GM18498 (cell line): Measurements from ENCODE around the gene LRP1.

Source experiments
- ATAC-seq: cut with Tn5 transposase; IDR thresholded peaks from one replicate; pipeline ENCODE4 v1.9.1; 2021; ENCODE audit warnings: mild to moderate bottlenecking, moderate library complexity; ENCODE audit not compliant: unreplicated experiment

Gene LRP1

GRCh38 chr12:57207731-57208630 lies 79.7 kb downstream of the LRP1 start:
- no peak for ATAC-seq

GRCh38 chr12:57208631-57209282 lies 80.5 kb downstream of the LRP1 start:
- no peak for ATAC-seq

- ATAC-seq = no peak
Measured at GRCh38 chr12:57209916-57210315, 81.6 kb downstream of the LRP1 start.

DNA sequence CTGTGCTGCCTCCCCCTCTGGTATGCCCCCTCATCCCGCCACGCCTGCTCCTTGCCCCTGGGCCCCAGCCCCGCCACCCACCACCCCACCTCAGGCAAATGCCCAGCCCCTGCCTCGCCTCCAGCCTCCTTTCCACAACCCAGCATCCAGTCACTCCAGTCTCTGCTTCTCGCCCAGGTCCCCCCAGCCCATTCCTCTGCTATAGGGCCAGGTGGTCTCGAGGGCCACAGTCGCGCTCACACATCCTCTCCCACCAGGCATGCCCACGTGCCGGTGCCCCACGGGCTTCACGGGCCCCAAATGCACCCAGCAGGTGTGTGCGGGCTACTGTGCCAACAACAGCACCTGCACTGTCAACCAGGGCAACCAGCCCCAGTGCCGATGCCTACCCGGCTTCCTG lies 82.2 kb downstream of the LRP1 start:
- ATAC-seq = no peak

DNA sequence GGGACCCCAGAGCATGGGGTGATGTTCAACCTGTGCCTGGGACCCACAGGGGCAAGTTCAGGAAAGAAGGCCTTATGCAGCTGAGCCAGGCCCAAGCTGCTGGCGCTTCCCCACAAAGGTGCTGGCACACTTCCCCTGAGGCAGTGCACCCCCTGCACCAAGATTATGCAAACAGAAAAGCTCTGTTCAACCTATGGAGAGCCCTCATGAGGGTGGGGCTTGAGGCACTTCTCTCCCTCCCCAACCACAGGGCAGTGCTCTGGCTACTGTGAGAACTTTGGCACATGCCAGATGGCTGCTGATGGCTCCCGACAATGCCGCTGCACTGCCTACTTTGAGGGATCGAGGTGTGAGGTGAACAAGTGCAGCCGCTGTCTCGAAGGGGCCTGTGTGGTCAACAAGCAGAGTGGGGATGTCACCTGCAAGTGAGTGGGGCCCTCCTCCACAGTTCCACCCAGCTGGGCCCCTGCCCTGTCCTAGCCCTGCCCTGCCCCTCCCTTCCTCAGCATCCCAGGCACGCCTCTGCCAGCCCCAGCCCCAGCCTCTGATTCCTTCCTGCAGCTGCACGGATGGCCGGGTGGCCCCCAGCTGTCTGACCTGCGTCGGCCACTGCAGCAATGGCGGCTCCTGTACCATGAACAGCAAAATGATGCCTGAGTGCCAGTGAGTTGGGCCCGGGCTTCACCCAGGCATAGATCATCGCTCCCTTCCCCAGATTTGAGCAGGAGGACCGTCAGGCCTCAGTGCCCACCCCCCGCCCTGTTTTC lies 82.8 kb downstream of the LRP1 start:
- ATAC-seq = no peak

GRCh38 chr12:57211791-57212700 lies 83.8 kb downstream of the LRP1 start:
- ATAC-seq = no peak

DNA sequence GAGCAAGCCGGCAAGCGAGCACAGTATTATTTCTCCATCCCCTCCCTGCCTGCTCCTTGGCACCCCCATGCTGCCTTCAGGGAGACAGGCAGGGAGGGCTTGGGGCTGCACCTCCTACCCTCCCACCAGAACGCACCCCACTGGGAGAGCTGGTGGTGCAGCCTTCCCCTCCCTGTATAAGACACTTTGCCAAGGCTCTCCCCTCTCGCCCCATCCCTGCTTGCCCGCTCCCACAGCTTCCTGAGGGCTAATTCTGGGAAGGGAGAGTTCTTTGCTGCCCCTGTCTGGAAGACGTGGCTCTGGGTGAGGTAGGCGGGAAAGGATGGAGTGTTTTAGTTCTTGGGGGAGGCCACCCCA lies 84.4 kb downstream of the LRP1 start:
- no peak for ATAC-seq

DNA sequence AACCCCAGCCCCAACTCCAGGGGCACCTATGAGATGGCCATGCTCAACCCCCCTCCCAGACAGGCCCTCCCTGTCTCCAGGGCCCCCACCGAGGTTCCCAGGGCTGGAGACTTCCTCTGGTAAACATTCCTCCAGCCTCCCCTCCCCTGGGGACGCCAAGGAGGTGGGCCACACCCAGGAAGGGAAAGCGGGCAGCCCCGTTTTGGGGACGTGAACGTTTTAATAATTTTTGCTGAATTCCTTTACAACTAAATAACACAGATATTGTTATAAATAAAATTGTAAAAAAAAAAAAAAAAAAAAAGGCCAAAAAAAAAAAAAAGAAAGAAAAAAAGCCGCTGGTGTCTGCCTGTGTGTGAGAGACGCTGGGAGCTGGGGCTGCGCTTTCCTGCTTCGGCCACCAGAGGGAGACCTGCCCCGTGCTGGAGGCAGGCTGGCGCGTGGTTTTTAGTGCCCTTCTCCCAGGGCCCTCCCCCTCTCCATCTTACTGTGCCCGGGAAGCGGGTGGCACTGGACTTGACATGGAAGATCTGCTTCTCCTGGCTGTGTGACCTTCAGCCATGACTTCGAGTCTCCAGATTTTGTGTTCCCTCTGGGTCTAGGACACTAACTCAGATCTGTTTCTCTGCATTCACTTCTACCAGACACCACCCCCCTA lies 84.9 kb downstream of the LRP1 start:
- peak; percentile 41 for ATAC-seq

DNA sequence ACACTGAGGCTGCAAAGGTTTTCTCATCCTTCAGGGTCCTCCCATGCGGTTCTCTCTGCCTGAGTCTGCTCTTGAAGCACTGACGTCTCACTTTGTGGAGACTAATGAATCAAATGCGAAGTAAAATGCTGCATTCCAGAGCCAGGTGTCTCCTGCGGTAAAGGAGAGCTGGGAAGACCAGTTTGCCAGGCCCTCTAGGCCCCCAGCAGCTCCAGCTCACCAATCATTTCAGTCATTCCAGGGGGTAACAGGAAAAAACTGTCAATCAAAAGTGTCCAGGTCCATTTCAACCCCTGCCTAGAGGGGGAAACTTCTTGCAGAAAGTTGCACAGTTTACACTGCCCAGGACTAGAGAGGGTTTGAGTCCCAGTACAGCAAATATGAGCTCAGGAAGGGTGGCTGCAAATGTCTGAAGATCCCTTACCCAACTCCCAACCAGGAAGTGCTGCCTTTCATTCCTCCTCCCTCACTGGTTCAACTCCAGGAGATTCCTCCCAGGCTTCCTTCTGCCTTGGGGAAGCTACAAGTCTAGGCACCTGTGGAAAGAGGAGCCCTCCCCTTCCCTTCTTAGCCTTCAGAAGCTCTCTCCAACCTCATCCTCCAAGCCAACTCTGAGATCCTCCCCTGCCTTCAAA lies 85.6 kb downstream of the LRP1 start:
- ATAC-seq = no peak

DNA sequence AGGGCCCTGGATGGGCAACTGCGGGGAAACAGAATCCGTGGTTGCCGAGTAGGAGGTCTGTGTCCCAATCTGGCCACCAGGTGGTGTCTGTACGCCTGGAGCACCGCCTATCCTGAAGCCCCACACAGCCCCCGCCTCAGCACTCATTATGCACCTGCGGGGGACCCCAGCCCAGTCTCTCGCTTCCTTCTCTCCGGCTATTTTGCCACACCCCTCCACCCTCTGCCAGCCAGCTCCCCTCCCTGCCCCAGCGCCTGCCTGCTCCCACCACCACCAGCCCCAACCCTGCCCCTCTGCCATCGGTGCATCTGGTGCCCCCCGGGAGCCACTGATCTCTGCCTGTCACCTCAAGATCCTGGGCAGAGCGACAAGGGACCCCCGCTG lies 86.1 kb downstream of the LRP1 start:
- ATAC-seq = no peak

DNA sequence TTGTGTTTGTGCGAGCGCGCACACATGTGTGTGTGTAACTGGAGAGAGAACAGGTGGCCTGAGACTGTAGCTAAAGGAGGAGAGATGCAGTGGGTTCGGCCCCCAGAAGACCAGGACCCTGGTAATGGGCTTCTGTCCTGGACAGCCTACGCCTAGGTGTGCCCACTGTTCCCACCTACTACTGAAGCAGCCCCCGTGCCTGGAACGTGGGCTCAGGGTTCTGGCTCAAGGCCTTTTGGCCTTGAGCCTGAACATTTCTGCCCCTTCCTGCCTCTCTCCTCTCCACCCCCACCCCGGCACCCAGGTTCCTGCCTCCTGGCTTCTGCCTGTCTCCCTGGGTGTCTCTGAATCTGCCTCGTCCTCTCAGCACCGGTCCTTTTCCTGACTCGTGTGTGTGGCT lies 86.8 kb downstream of the LRP1 start:
- ATAC-seq = no peak

GRCh38 chr12:57215668-57216013 lies 87.4 kb downstream of the LRP1 start:
- ATAC-seq = peak; percentile 58

- ATAC-seq = no peak
Measured at GRCh38 chr12:57216014-57216911, 88.0 kb downstream of the LRP1 start, which contains the start of gene NXPH4. TSS of gene NXPH4 (plus strand) at chr12:57216794. CDS start at chr12:57216970, 176 bp downstream.

GRCh38 chr12:57216921-57217879 lies 88.9 kb downstream of the LRP1 start:
- no peak for ATAC-seq

GRCh38 chr12:57218030-57218853 lies 90.0 kb downstream of the LRP1 start:
- ATAC-seq = no peak

- no peak for ATAC-seq
Measured at GRCh38 chr12:57219205-57219992, 91.1 kb downstream of the LRP1 start.
